H1 (cell line): ENCODE data around the gene CKMT1B.

Source experiments
- CREB1 ChIP-seq: IDR thresholded peaks from 2 replicates; pipeline ENCODE4 v1.6.1; 2012; ENCODE audit warnings: inconsistent platforms
- CTCF ChIP-seq, 3 experiments: IDR thresholded peaks; 1 replicate in 2 of 3; 2 replicates in 1 of 3; pipeline versions ENCODE4 v1.5.1 to v1.6.1; 2011; ENCODE audit warnings: low read length in 3 of 3, mild to moderate bottlenecking in 3 of 3, inconsistent platforms in 2 of 3, low read depth in 1 of 3, moderate library complexity in 1 of 3; ENCODE audit not compliant: insufficient read depth in 1 of 3; ENCODE audit errors: control extremely low read depth in 1 of 3
- EP300 ChIP-seq, 2 experiments: IDR thresholded peaks; 1 replicate in 1 of 2; 2 replicates in 1 of 2; pipeline ENCODE4 v1.6.1; 2011 to 2012; ENCODE audit warnings: low read depth in 2 of 2, low read length in 2 of 2, mild to moderate bottlenecking in 2 of 2, borderline replicate concordance in 1 of 2, inconsistent platforms in 1 of 2, moderate library complexity in 1 of 2
- GTF2F1 ChIP-seq: IDR thresholded peaks from 2 replicates; pipeline ENCODE4 v1.6.1; 2012; ENCODE audit warnings: low read depth, low read length, improper control_type of control experiment, borderline replicate concordance
- MAX ChIP-seq: IDR thresholded peaks from 2 replicates; pipeline ENCODE4 v1.6.1; 2012; ENCODE audit warnings: inconsistent platforms
- POLR2A ChIP-seq, 2 experiments: IDR thresholded peaks; 1 replicate in 1 of 2; 2 replicates in 1 of 2; pipeline ENCODE4 v1.6.1; 2011; ENCODE audit warnings: low read depth in 2 of 2, low read length in 2 of 2, mild to moderate bottlenecking in 2 of 2; ENCODE audit errors: control extremely low read depth in 1 of 2
- POU5F1 ChIP-seq: IDR thresholded peaks from 2 replicates; pipeline ENCODE4 v1.6.1; 2011; ENCODE audit warnings: low read depth, mild to moderate bottlenecking, low read length, moderate library complexity
- RFX5 ChIP-seq: IDR thresholded peaks from 2 replicates; pipeline ENCODE4 v1.6.1; 2011; ENCODE audit warnings: low read depth, low read length, improper control_type of control experiment, borderline replicate concordance
- TAF1 ChIP-seq: IDR thresholded peaks from 2 replicates; pipeline ENCODE4 v1.6.1; 2011; ENCODE audit warnings: mild to moderate bottlenecking, low read depth, low read length
- TBP ChIP-seq: IDR thresholded peaks from 2 replicates; pipeline ENCODE4 v1.6.1; 2011; ENCODE audit warnings: low read depth, low read length, improper control_type of control experiment
- YY1 ChIP-seq: IDR thresholded peaks from 2 replicates; pipeline ENCODE4 v1.6.1; 2011; ENCODE audit warnings: low read depth, mild to moderate bottlenecking, low read length
- ZNF274 ChIP-seq: IDR thresholded peaks from 2 replicates; pipeline ENCODE4 v1.7.0; 2012; ENCODE audit warnings: low read length, borderline replicate concordance; ENCODE audit errors: extremely low read depth

GRCh38 chr15:43550527-43551363 lies 43.1 kb upstream of the CKMT1B start:
- TF ChIP-seq CTCF (IDR thresholded peaks at IDR 0.05; ENCODE audit: control extremely low read depth in 1 of 3, insufficient read depth in 1 of 3, low read depth in 1 of 3, low read length in 3 of 3) (no peak), EP300 (IDR thresholded peaks at IDR 0.05; ENCODE audit: borderline replicate concordance in 1 of 2, low read depth in 2 of 2, low read length in 2 of 2) (no peak), TAF1 (no peak), MAX (no peak), POU5F1 (no peak), ZNF274 (no peak), POLR2A (IDR thresholded peaks at IDR 0.05; ENCODE audit: control extremely low read depth in 1 of 2, low read depth in 2 of 2, low read length in 2 of 2) (no peak), CREB1 (no peak), TBP (no peak), YY1 (no peak), RFX5 (no peak), GTF2F1 (no peak)
